Measurements from ENCODE around the gene DOCK4.

The DOCK4 gene

GRCh38 chr7:112073530-112073929 is 132.7 kb downstream of the DOCK4 start:
- no peak for DNase-seq

- no peak for DNase-seq
Measured at GRCh38 chr7:112072541-112073245, 133.5 kb downstream of the DOCK4 start.

DNA sequence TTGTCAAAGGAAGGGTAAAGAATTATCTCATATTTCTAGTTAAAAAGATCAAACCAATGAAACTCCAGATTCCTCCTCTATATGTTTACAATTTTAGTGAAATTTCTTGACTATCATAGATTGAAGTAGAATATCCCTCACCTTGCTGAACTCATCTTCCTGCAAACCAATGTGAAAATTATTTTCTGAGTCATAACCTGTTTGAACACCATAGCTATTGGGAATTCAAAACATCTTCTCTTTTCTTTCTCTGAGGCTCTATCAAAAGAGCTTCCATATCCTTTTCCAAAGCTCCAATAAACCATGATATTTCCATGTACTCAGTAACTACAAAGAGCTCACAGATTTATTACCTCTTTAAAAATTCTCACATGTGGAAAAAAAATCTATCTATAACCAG is 134.3 kb downstream of the DOCK4 start:
- DNase-seq: no peak

DNA sequence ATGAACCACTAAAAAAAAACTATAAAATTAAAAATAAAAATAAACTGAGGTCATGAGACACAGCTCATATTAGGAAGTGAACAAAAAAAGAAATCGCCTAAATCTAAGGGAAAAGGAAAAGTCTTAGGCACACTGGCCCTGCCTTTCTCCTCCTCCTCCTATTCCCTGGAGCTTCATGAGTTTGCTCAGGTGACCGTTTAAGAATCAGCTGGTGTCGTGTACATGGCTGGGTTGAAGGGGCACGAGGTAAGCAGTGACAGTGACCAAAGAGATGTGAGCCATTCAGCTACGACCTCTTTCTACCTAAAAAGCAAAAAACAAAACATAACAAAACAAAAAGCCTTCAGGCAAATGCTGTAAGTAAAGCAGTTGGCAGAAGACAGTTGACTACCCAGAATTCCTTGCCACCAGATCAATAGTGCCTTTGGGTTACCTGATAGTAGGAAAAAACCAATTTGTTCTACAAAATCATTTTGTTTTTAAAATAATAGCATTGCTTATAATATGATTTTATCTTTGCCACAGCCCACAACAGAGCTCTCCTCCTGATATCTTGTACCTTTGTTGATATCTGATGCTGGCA is 135.4 kb downstream of the DOCK4 start:
- DNase-seq: no peak

DNA sequence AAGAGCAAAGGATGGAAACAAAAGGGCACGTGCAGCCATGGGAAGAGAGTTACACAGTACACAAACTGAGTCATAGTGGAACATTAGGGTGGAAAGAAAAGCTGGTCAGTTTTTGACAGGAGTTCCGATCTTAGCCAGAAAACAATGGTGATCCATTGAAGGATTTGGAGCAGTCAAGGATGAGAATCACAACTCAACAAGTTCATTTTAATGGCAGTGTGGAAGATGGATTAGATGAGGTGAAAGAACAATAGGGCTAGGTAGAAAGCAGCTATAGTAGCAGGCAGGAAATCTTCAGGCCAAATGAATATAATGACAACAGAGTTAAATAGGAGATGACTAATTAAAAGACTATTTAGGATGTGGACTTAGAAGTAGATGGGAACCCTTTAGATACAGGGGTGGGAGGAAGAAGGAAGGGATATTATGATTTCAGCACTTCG is 136.3 kb downstream of the DOCK4 start:
- DNase-seq: no peak

- DNase-seq: no peak
Measured at GRCh38 chr7:112068967-112069366, 137.2 kb downstream of the DOCK4 start.

GRCh38 chr7:112067632-112068540 is 138.3 kb downstream of the DOCK4 start:
- no peak for DNase-seq

- DNase-seq: no peak
Measured at GRCh38 chr7:112067200-112067599, 139.0 kb downstream of the DOCK4 start.

GRCh38 chr7:112065758-112066157 is 140.4 kb downstream of the DOCK4 start:
- DNase-seq: no peak

DNA sequence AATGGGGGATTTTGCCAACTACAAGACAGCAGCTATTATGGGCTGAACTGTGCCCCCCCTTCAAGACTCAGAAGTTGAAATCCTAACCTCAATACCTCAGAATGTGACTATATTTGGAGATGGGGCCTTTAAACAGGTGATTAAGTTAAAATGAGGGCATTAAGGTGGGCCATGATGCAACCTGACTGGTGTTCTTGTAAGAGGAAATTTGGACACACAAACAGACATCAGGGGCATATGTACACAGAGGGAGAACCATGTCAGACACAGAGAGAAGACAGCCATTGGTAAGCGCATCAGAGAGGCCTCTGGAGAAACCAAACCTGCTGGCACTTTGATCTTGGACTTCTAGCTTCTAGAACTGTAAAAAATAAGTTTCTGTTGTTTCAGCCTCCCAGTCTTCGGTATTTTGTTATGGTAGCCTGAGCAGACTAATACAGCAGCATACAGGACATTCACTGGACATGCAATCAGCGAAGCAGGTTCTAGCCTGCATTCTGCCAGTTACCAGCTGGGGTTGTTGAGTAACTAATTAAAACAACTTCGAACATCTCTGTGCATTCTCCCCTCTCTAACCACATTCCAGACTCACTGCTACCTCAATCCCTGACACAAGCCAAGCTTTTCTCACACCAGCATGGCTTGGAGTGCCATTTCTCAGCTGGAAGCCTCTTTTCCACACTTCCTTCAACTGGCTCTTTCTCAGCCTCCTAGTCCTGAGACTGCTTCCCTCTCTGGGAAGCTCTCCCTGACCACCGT is 141.4 kb downstream of the DOCK4 start:
- no peak for DNase-seq

DNA sequence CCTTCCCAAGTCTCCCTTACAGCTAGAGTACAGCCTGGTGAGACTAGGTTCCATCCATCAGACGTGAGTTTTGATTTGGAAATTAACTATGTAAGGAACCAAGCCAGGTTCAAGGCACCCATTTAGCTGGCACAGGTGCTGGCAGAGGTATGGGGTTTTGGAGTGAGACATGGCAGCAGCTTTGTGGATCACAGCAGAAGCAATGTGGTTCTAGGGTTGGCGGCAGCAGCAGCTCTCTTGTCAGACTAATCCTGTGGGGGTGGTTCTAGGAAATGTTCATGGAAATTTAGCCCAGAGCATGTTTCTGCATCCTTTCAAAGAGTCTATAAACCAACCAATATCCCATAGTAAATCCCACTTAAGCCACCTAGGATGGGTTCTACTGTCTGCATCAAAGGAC is 142.2 kb downstream of the DOCK4 start:
- DNase-seq: no peak

DNA sequence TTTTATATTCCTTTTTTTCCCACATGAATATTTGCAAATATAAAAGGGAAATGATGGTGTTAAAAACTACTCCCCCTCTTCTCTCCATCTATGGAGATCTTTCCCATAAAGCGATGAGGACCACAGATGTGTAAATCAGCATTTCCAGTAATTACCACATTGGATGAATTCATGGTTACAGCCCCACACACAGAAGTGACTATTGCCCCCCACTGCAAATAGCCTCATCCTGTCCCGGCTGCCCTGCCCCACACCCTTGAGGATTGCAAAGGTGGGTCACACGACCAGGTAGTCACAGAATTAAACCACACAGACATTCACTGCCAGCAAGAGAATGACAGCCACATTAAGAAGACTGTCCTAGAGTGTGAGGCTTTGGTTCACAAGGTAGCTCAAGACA is 145.1 kb downstream of the DOCK4 start:
- DNase-seq: no peak

GRCh38 chr7:112060625-112061024 is 145.6 kb downstream of the DOCK4 start:
- DNase-seq: no peak

- no peak for DNase-seq
Measured at GRCh38 chr7:112059675-112060074, 146.5 kb downstream of the DOCK4 start.

- DNase-seq: no peak
Measured at GRCh38 chr7:112058686-112059085, 147.5 kb downstream of the DOCK4 start.

DNA sequence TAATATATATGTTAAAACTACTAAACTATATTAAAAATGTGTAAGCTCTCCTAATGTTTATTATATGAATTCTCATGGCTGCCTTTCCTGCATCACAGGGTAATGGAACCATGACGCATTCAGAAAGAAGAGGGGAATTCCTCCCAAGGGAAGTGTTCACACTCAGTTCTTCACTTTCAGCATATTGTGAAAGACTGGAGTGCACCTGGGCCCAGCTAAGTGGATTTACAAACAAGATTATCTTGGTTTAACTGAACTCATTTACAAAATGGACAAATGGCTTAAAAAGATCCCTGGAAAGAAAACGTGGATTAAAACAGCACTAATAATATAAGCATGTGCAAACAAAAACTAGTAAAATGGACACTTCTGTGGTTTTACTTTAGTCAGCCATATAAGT is 149.8 kb downstream of the DOCK4 start:
- no peak for DNase-seq

DNA sequence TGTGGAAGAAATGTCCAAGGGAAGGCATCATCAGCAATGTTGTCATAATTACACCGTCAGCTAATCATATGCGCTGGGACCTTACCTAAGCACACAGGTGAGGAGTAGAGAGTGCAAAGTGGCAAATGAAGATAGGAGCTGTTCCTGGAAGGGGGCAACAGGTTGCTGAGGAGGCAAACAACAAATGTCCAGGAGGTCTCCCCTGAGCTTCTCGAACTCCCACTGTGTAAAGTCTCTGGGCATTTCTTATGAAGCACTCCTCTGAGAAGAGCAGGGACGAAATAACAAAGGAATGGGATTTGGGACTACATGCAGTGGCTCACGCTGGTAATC is 152.5 kb downstream of the DOCK4 start:
- DNase-seq: no peak

GRCh38 chr7:112052993-112053736 is 153.0 kb downstream of the DOCK4 start:
- no peak for DNase-seq

GRCh38 chr7:112052498-112052897 is 153.7 kb downstream of the DOCK4 start:
- DNase-seq: no peak

- DNase-seq: no peak
Measured at GRCh38 chr7:112050250-112050881, 155.8 kb downstream of the DOCK4 start.

DNA sequence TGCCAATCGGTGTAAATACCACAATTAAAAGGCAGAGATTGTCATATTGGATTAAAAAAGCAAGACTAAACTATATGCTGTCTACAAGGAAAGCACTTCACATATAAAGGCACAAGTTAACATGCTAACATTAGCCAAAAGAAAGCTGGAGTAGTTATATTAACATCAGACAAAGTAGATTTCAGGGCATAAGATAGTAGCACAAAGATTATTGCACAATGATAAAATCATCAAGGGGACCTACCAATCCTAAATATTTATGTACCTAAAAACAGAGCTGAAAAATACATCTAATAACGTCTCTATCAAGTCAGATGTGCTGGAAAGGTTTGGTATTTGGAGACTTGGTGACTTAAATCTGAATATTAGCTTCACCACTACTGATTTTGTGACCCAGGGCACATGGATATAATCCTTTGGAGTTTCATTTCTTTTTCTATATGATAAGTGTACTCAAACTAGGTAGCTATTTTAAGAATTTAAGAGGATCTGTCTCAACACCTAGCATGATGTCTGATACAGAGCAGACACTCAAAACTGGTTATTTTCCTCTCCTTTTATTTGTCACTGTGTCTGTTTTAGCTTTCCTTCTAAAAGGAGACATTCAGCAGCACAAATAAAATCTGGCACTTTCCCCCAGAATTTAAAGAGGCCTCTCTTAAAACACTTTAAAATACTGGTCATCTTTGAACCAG is 156.5 kb downstream of the DOCK4 start:
- DNase-seq: no peak

All from MV-4-11 (cell line).